MM.1S (cell line): ENCODE measurements around the gene HEATR3.

ENCODE experiments used
- DNase-seq: peaks from one replicate; pipeline ENCODE4 v3.0.0-alpha.2; 2015
- H2AFZ ChIP-seq: fragments of 300-600 bp; sonication (generic); 2 replicates; pipeline ENCODE4 v1.6.0; 2016; ENCODE audit warnings: antibody characterized with exemption, low read length
- H3F3A ChIP-seq: fragments of 300-600 bp; sonication (generic); 2 replicates; pipeline ENCODE4 v1.6.1; 2016; ENCODE audit warnings: mild to moderate bottlenecking, antibody characterized with exemption, low read length, moderate library complexity, mixed read lengths; ENCODE audit not compliant: insufficient read depth
- H3K27ac ChIP-seq: fragments of 300-600 bp; sonication (generic); 2 replicates; pipeline ENCODE4 v1.5.1; 2016; ENCODE audit warnings: mild to moderate bottlenecking, low read length
- H3K27me3 ChIP-seq: fragments of 300-600 bp; sonication (generic); replicated peaks from 2 replicates; pipeline ENCODE4 v1.6.0; 2016; ENCODE audit warnings: low read length; ENCODE audit not compliant: insufficient read depth
- H3K36me3 ChIP-seq: fragments of 300-600 bp; sonication (generic); replicated peaks from 2 replicates; pipeline ENCODE4 v1.6.1; 2016; ENCODE audit warnings: mild to moderate bottlenecking, low read length, mixed read lengths; ENCODE audit not compliant: insufficient read depth
- H3K4me1 ChIP-seq: fragments of 300-600 bp; sonication (generic); 2 replicates; pipeline ENCODE4 v1.6.1; 2016; ENCODE audit warnings: low read length, mixed read lengths
- H3K4me2 ChIP-seq: fragments of 300-600 bp; sonication (generic); 2 replicates; pipeline ENCODE4 v1.6.0; 2016; ENCODE audit warnings: low read depth, low read length
- H3K4me3 ChIP-seq: fragments of 300-600 bp; sonication (generic); 2 replicates; pipeline ENCODE4 v1.5.1; 2016; ENCODE audit warnings: low read length, mixed read lengths
- H3K79me2 ChIP-seq: fragments of 300-600 bp; sonication (generic); 2 replicates; pipeline ENCODE4 v1.6.1; 2016; ENCODE audit warnings: mixed run types, low read length, mixed read lengths
- H3K9ac ChIP-seq: fragments of 300-600 bp; sonication (generic); 2 replicates; pipeline ENCODE4 v1.6.1; 2016; ENCODE audit warnings: low read length, mixed read lengths
- H3K9me2 ChIP-seq: fragments of 300-600 bp; sonication (generic); replicated peaks from 2 replicates; pipeline ENCODE4 v1.6.1; 2016; ENCODE audit warnings: mild to moderate bottlenecking, low read length, mixed read lengths; ENCODE audit not compliant: insufficient read depth
- H3K9me3 ChIP-seq: fragments of 300-600 bp; sonication (generic); replicated peaks from 2 replicates; pipeline ENCODE4 v1.6.1; 2016; ENCODE audit warnings: mild to moderate bottlenecking, low read length, mixed read lengths; ENCODE audit not compliant: insufficient read depth
- H4K20me1 ChIP-seq: fragments of 300-600 bp; sonication (generic); 2 replicates; pipeline ENCODE4 v1.6.1; 2016; ENCODE audit warnings: mild to moderate bottlenecking, low read length, moderate library complexity, mixed read lengths; ENCODE audit not compliant: insufficient read depth
- CTCF ChIP-seq: fragments of 300-600 bp; sonication (generic); IDR thresholded peaks from 2 replicates; pipeline ENCODE4 v1.5.1; 2016; ENCODE audit warnings: antibody characterized with exemption, low read length, mixed read lengths
- EZH2 ChIP-seq: fragments of 300-600 bp; sonication (generic); optimal IDR thresholded peaks from 2 replicates; pipeline ENCODE3; 2017; ENCODE audit warnings: low read depth, mild to moderate bottlenecking, antibody characterized with exemption, low read length, mixed read lengths
- EZH2phosphoT487 ChIP-seq: fragments of 300-600 bp; sonication (generic); IDR thresholded peaks from 2 replicates; pipeline ENCODE4 v1.6.1; 2018; ENCODE audit warnings: antibody characterized with exemption, low read length

The HEATR3 gene

DNA sequence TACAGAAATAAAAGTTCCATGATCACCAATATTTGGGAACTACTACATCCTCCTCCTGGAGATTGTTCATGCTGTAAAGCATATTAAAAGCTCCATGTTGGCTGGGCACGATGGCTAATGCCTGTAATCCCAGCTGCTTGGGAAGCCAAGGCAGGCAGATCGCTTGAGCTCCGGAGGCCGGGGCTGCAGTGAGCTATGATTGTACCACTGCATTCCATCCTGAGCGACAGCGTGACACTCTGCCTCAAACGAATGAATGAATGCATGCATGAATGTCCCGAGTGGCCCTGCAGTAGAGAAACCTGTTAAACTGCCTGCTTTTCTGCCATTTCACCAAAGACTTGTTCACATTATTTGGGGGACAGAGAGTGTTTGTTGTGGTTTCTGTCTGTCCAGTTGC, 25.8 kb upstream of the HEATR3 start:
- Histone ChIP-seq H3K4me1 (no peaks in the 10 kb centered on the region), H3K9me2 (no peaks in the 10 kb centered on the region), H3K9me3 (no peaks in the 10 kb centered on the region), H2AFZ (no peak overlapping the region), H3F3A (no peaks in the 10 kb centered on the region), H4K20me1 (no peaks in the 10 kb centered on the region), H3K36me3 (0 out of 2 replicates have a peak, but pooled peaks cover 7% of the 10 kb centered on the region), H3K27ac (no peak overlapping the region), H3K4me2 (no peak overlapping the region), H3K79me2 (no peaks in the 10 kb centered on the region), H3K9ac (no peak overlapping the region), H3K27me3 (no peaks in the 10 kb centered on the region), H3K4me3 (no peak overlapping the region)
- TF ChIP-seq CTCF = no peak
- no peak for TF ChIP-seq EZH2phosphoT487
- TF ChIP-seq EZH2 = no peak
- no peak for DNase-seq

- Histone ChIP-seq H3K4me2 (no peak overlapping the region), H3K9me2 (no peaks in the 10 kb centered on the region), H3F3A (no peaks in the 10 kb centered on the region), H3K4me3 (no peak overlapping the region), H3K27me3 (no peaks in the 10 kb centered on the region), H3K79me2 (no peaks in the 10 kb centered on the region), H3K27ac (no peak overlapping the region), H3K36me3 (0 out of 2 replicates have a peak, but pooled peaks cover under 1% of the 10 kb centered on the region), H3K4me1 (no peaks in the 10 kb centered on the region), H3K9me3 (no peaks in the 10 kb centered on the region), H2AFZ (no peak overlapping the region), H3K9ac (no peak overlapping the region), H4K20me1 (no peaks in the 10 kb centered on the region)
- no peak for TF ChIP-seq EZH2
- TF ChIP-seq CTCF = no peak
- no peak for TF ChIP-seq EZH2phosphoT487
- no peak for DNase-seq
These were observed 25.1 kb upstream of the HEATR3 start for GRCh38 chr16:50040710-50041109.

GRCh38 chr16:50043358-50043757, 22.4 kb upstream of the HEATR3 start:
- no peak overlapping the region for H2AFZ ChIP-seq
- H3F3A ChIP-seq = no peaks in the 10 kb centered on the region
- no peaks in the 10 kb centered on the region for H3K9me2 ChIP-seq
- no peaks in the 10 kb centered on the region for H4K20me1 ChIP-seq
- H3K79me2 ChIP-seq = no peaks in the 10 kb centered on the region
- no peaks in the 10 kb centered on the region for H3K27me3 ChIP-seq
- no peaks in the 10 kb centered on the region for H3K4me1 ChIP-seq
- no peak for TF ChIP-seq EZH2
- TF ChIP-seq CTCF = no peak
- no peak for TF ChIP-seq EZH2phosphoT487
- DNase-seq = no peak
- no peaks in the 10 kb centered on the region for H3K36me3 ChIP-seq
- no peak overlapping the region for H3K4me2 ChIP-seq
- no peak overlapping the region for H3K4me3 ChIP-seq
- H3K27ac ChIP-seq = no peak overlapping the region
- no peaks in the 10 kb centered on the region for H3K9me3 ChIP-seq
- H3K9ac ChIP-seq = no peak overlapping the region
